Gastrocnemius medialis (tissue), 4 donors: ENCODE data around the gene RERE. TPM values are rescaled to one million over a fixed set of nuclear protein-coding genes. Genes with fewer than 3 reads are reported as not detected.

Experiments
- ATAC-seq, 2 donors: fragments of 150-250 bp; one replicate each; pipeline ENCODE4 v1.9.1; 2016
- DNase-seq, 2 donors: peaks; one replicate each; pipeline ENCODE4 v3.0.0-alpha.2; 2019
- H3K27ac ChIP-seq, 4 donors: fragments of 200-600 bp; sonication (generic); 1 replicate in 1 of 4; 2 replicates in 3 of 4; pipeline ENCODE4 v1.5.1; 2016 to 2018; ENCODE audit warnings: mild to moderate bottlenecking in 2 of 4, moderate library complexity in 1 of 4
- H3K27me3 ChIP-seq, 3 donors: fragments of 200-600 bp; sonication (generic) in 2 of 3; 1 replicate in 1 of 3; 2 replicates in 2 of 3; pipeline versions ENCODE4 v1.5.1 to v1.6.0; 2016 to 2019; ENCODE audit warnings: mild to moderate bottlenecking in 1 of 3, moderate library complexity in 1 of 3
- H3K36me3 ChIP-seq, 2 donors: fragments of 200-600 bp; sonication (generic) in 1 of 2; one replicate each; pipeline ENCODE4 v1.5.1; 2017 to 2018
- H3K4me1 ChIP-seq, 2 donors: fragments of 200-600 bp; sonication (generic) in 1 of 2; one replicate each; pipeline ENCODE4 v1.5.1; 2016 to 2017; ENCODE audit warnings: mild to moderate bottlenecking in 2 of 2
- H3K4me3 ChIP-seq, 4 donors: fragments of 200-600 bp; sonication (generic) in 3 of 4; 1 replicate in 1 of 4; 2 replicates in 3 of 4; pipeline ENCODE4 v1.5.1; 2016 to 2019; ENCODE audit warnings: mild to moderate bottlenecking in 2 of 4
- H3K9me3 ChIP-seq, 3 donors: fragments of 200-600 bp; sonication (generic) in 2 of 3; 1 replicate in 1 of 3; 2 replicates in 2 of 3; pipeline ENCODE4 v1.5.1; 2016 to 2019
- POLR2A ChIP-seq, 2 donors: fragments of 450-650 bp; IDR thresholded peaks; one replicate each; pipeline ENCODE4 v1.6.1; 2017; ENCODE audit warnings: antibody characterized with exemption in 2 of 2, mild to moderate bottlenecking in 2 of 2, moderate library complexity in 2 of 2
- in situ Hi-C, 4 donors: fragments of 200-750 bp; cut with MboI; loops; one replicate each; pipeline versions ENCODE4 v1.15.0 to v1.8.0; 2017; ENCODE audit warnings: low sequenced_read_pairs in 4 of 4
- intact Hi-C: fragments of 100-400 bp; cut with DNase I; formaldehyde crosslinking; loops from one replicate; pipeline ENCODE4 v1.15.1; 2023; ENCODE audit warnings: low total_unique reads
- microRNA-seq, 2 donors: library from miRNA; unstranded; fragments of <30 nt; microRNA quantifications; one replicate each; pipeline ENCODE4, GENCODE V29; 2016; ENCODE audit warnings: borderline replicate concordance in 2 of 2
- total RNA-seq, 4 donors: library from RNA; depleted of rRNA; stranded (reverse); fragments of >200 nt; gene quantifications; one replicate each; pipeline versions ENCODE4 v1.1.0 to v1.2.3, GENCODE V29; 2016
- TF ChIP-seq, protein P1 (sequence below), 5 experiments: fragments of 450-650 bp in 3 of 5; fragments of 200-600 bp in 2 of 5; sonication (generic) in 2 of 5; IDR thresholded peaks in 4 of 5; conservative IDR thresholded peaks in 1 of 5; 1 replicate in 4 of 5; 2 replicates in 1 of 5; pipeline ENCODE4 v1.5.1; 2016 to 2019; ENCODE audit warnings: antibody characterized with exemption in 5 of 5, mild to moderate bottlenecking in 3 of 5, moderate library complexity in 3 of 5

The RERE gene
- total RNA-seq, 4 donors from 2014 or later: 60.8 to 106 (median 102) TPM

GRCh38 chr1:8303141-8303540 is 514.3 kb downstream of the RERE start:
- Histone ChIP-seq H3K4me1 (no peaks in the 10 kb centered on the region), H3K36me3 (no peaks in the 10 kb centered on the region), H3K27me3 (peaks cover 0 to 5% (median 0%) of the 10 kb centered on the region in 3 donors), H3K27ac (no peak overlapping the region), H3K4me3 (no peak overlapping the region), H3K9me3 (no peaks in the 10 kb centered on the region)
- no peak for ATAC-seq
- TF ChIP-seq, protein P1, sequence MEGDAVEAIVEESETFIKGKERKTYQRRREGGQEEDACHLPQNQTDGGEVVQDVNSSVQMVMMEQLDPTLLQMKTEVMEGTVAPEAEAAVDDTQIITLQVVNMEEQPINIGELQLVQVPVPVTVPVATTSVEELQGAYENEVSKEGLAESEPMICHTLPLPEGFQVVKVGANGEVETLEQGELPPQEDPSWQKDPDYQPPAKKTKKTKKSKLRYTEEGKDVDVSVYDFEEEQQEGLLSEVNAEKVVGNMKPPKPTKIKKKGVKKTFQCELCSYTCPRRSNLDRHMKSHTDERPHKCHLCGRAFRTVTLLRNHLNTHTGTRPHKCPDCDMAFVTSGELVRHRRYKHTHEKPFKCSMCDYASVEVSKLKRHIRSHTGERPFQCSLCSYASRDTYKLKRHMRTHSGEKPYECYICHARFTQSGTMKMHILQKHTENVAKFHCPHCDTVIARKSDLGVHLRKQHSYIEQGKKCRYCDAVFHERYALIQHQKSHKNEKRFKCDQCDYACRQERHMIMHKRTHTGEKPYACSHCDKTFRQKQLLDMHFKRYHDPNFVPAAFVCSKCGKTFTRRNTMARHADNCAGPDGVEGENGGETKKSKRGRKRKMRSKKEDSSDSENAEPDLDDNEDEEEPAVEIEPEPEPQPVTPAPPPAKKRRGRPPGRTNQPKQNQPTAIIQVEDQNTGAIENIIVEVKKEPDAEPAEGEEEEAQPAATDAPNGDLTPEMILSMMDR (IDR thresholded peaks at IDR 0.05 in 4 of 5, conservative IDR thresholded peaks at IDR 0.05 in 1 of 5): no peak
- no peak for TF ChIP-seq POLR2A (IDR thresholded peaks at IDR 0.05)
- DNase-seq: no peak
- in situ Hi-C loops: no loop called here
- intact Hi-C loops: no loop called here

Small RNA genes lying within 50 kb of the gene (microRNA-seq; reads per million reads assigned to microRNA genes)
- gene MIR6728: 0 reads per million in 2 donors

Other genes with a start within 250 kb of the RERE start
- 100 to 1,000 TPM; 112 to 354 (median 209) TPM for gene ENO1, start 61.0 kb upstream of the RERE start, total RNA-seq
- gene CA6, start 128.2 kb upstream of the RERE start, total RNA-seq: not detected
- not detected for gene SLC2A7, start 208.8 kb upstream of the RERE start, total RNA-seq